GM21526 (cell line): Measurements from ENCODE around the gene CNPY3.
"Not testable (repeated sequence)": the region's sequence is repeated elsewhere in the genome, so short reads cannot be mapped to it uniquely, and the experiment has no call there.

Experiments used
- ATAC-seq: cut with Tn5 transposase; IDR thresholded peaks from one replicate; pipeline ENCODE4 v1.9.1; 2021; ENCODE audit warnings: moderate library complexity; ENCODE audit not compliant: unreplicated experiment, low FRiP score

The CNPY3 gene

GRCh38 chr6:42914546-42914945, 14.7 kb upstream of the CNPY3 start:
- no peak for ATAC-seq

- no peak for ATAC-seq
Measured at GRCh38 chr6:42915732-42916131, 13.5 kb upstream of the CNPY3 start, which contains the start of gene PTCRA. Gene PTCRA (plus strand): TSS chr6:42916053. CDS start chr6:42916070, 17 bp downstream.

- ATAC-seq, result no peak
Measured at GRCh38 chr6:42916288-42916687, 13.0 kb upstream of the CNPY3 start.

DNA sequence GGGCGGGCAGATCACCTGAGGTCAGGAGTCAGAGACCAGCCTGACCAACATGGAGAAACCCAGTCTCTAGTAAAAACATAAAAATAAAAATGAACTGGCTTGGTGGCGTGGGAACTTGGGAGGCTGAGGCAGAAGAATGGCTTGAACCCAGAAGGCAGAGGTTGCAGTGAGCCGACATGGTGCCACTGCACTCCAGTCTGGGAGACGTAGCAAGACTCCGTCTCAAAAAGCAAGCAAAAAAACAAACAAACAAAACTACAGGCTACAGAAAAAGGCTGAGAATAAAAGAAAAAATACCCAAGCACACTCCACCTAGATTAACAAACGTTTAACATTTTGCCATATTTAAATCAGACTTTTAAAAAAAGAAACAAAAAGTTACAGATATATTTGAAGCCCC, 7.5 kb upstream of the CNPY3 start:
- no peak for ATAC-seq

GRCh38 chr6:42923666-42924065, 5.6 kb upstream of the CNPY3 start:
- no peak for ATAC-seq

- no peak for ATAC-seq
Measured at GRCh38 chr6:42925248-42925857, 3.9 kb upstream of the CNPY3 start.

GRCh38 chr6:42929821-42930360, 611 bp downstream of the CNPY3 start:
- ATAC-seq, result peak; percentile 40

DNA sequence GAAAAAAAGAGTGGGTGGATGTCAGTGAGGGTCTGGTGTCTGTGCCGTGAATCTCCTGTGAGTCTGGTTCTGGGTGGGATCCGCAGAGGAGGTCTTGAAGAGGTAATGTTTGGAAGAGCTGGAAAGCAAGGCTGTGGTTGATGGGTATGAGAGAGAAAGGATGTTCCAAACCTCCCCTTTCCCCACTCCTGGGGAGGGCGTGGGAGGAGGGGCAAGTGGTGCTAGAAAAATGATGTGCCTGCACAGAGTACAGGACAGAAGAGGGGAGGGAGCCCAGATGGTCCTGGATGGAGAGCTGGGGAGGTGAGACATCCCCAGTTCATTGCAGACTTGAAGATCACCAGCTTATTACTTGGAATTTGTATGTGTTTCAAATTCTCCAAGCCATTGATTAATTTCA, 3.1 kb downstream of the CNPY3 start:
- no peak for ATAC-seq

DNA sequence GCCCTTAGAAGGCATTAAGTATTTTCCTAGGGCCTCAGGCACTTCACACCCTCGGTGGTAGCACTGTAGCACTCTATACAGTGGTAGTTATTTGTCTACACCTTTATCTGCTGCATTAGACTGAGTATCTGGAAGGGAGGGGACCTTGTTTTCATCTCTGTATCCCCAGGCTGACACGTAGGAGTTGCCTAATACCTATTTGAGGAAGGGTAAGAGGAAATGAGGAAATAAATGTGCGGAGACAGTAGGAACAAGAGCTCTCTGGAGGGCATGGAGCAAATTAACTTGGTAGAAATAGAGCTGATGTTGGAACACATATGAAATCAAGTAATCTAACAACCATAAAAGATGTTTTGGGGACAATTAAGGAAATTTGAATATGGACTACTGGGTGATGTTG, 3.9 kb downstream of the CNPY3 start:
- ATAC-seq, result no peak

GRCh38 chr6:42935322-42935721, 6.0 kb downstream of the CNPY3 start:
- ATAC-seq, result no peak

GRCh38 chr6:42936398-42936797, 7.1 kb downstream of the CNPY3 start:
- ATAC-seq, result no peak

DNA sequence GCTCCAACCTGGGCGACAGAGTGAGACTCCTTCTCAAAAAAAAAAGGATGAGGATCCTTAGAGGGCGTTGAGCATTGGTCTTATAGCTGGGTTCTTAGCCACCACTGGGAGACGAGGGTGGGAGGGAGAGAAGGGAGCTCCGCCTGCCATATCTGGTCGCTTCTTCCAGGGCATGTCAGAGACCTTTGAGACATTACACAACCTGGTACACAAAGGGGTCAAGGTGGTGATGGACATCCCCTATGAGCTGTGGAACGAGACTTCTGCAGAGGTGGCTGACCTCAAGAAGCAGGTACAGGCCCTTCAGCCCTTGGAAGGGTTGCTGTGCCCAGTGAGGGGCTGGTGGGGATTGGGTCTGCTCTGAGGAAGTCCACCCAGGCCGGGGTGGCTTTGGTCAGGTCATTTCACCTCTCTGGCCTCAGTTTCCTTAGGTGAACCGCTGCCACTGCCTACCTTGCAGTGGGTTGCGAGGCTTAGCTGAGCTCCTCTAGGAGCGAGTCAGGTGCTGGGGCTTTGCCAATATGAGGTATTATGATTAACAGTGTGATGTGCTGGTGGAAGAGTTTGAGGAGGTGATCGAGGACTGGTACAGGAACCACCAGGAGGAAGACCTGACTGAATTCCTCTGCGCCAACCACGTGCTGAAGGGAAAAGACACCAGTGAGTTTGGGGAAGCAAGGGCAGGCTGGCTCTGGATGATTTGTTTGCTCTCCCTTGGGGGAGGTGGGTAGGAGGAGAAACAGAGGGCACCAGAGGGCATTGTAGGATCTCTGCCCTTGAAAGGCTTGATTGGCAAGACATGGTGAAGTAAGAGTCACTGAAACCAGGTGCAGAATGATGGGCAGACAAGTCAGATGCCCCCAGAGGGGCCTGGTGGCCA, 8.5 kb downstream of the CNPY3 start:
- no peak for ATAC-seq

DNA sequence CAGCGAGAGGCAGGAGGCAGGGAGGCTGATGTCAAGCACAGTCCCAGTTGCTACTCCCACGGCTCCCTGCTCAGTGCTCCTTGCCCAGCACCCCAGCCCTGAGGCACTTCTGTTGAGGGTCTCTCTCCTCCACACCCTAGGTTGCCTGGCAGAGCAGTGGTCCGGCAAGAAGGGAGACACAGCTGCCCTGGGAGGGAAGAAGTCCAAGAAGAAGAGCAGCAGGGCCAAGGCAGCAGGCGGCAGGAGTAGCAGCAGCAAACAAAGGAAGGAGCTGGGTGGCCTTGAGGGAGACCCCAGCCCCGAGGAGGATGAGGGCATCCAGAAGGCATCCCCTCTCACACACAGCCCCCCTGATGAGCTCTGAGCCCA, 9.1 kb downstream of the CNPY3 start:
- no peak for ATAC-seq

- no peak for ATAC-seq
Measured at GRCh38 chr6:42938987-42939809, 9.9 kb downstream of the CNPY3 start.

DNA sequence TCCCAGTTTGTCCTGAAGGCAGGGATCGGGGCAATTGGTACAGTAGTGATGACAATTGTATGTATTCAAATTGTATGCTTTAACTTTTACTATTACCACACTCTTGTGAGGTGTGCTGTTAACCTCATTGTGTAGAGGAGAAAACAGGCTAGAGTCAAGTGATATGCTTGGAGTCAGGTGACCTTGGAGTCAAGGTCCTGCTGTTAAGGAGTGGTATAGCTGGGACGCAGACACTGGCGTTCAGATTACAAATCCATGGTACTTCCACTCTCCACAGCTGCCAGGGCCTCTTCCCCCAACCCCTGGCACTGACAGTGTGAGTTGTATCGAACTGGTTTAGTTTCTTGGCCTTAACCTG, 10.5 kb downstream of the CNPY3 start:
- ATAC-seq, result no peak

- ATAC-seq, result no peak
Measured at GRCh38 chr6:42940493-42941045, 11.3 kb downstream of the CNPY3 start.

- ATAC-seq, result not testable (repeated sequence)
Measured at GRCh38 chr6:42941356-42941755, 12.1 kb downstream of the CNPY3 start.

DNA sequence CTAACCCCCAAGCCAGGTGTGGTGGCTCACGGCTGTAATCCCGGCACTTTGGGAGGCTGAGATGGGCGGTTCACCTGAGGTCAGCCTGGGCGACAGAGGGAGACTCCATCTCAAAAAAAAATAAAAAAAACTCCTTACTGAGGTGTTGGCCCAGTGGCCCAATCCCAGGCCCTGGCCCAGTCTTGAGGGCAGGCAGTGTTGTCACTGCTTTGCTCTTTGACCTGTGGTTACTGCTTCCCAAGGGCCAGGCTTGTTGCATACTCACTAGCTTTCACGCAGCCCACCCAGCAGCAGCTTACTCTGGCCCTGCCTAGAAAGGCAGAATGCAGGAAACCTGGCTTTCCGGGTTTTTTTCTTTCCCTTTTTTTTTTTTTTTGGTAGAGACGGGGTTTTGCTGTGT, 13.2 kb downstream of the CNPY3 start:
- no peak for ATAC-seq

- no peak for ATAC-seq
Measured at GRCh38 chr6:42947950-42948349, 18.7 kb downstream of the CNPY3 start.

DNA sequence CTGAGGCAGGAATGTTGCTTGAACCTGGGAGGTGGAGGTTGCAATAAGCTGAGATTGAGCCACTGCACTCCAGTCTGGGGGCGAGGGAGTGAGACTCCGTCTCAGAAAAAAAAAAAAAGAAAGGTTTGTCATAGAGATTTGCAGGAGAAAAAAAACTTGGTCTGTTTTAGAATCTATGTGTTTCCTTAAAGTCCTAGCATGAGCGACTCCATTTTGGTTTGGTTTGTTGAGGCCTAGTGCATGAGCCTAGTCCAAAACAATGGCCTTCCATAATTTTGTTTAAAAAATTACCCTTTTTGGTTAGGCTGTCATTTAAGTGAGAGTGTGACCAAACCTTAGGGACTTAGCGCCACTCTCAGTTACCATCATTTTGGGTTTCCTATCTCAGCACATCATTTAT, 23.1 kb downstream of the CNPY3 start:
- no peak for ATAC-seq

GRCh38 chr6:42954405-42954804, 25.1 kb downstream of the CNPY3 start:
- ATAC-seq, result not testable (repeated sequence)
